Osteocyte (in vitro differentiated cells): Measurements from ENCODE around the gene LMNB1. TPM values are rescaled to one million over a fixed set of nuclear protein-coding genes. Genes with fewer than 3 reads are reported as not detected.

ENCODE experiments used
- DNase-seq: peaks from one replicate; pipeline ENCODE4 v3.0.0; 2021; ENCODE audit warnings: mixed read lengths; ENCODE audit not compliant: unreplicated experiment; ENCODE audit errors: extremely low spot score
- H3K27ac Mint-ChIP-seq: one replicate; pipeline ENCODE4 v1.8.0; 2021; ENCODE audit warnings: mild to moderate bottlenecking, mixed read lengths; ENCODE audit not compliant: unreplicated experiment
- H3K27me3 Mint-ChIP-seq: one replicate; pipeline ENCODE4 v1.8.0; 2021; ENCODE audit warnings: mixed read lengths; ENCODE audit not compliant: unreplicated experiment
- H3K36me3 Mint-ChIP-seq: one replicate; pipeline ENCODE4 v1.8.0; 2021; ENCODE audit warnings: mixed read lengths; ENCODE audit not compliant: unreplicated experiment
- H3K4me1 Mint-ChIP-seq: one replicate; pipeline ENCODE4 v1.8.0; 2021; ENCODE audit warnings: mixed read lengths; ENCODE audit not compliant: unreplicated experiment
- H3K4me3 Mint-ChIP-seq: one replicate; pipeline ENCODE4 v1.8.0; 2021; ENCODE audit warnings: mild to moderate bottlenecking, moderate library complexity, mixed read lengths; ENCODE audit not compliant: unreplicated experiment
- H3K9me3 Mint-ChIP-seq: one replicate; pipeline ENCODE4 v1.8.0; 2021; ENCODE audit warnings: mixed read lengths; ENCODE audit not compliant: unreplicated experiment
- CTCF ChIP-seq: fragments of 200-600 bp; sonication (generic); IDR thresholded peaks from 2 replicates; pipeline ENCODE4 v1.5.0; 2021; ENCODE audit warnings: antibody characterized with exemption, mild to moderate bottlenecking, moderate library complexity
- total RNA-seq: library from RNA; stranded (reverse); gene quantifications from 2 replicates; pipeline ENCODE4 v1.2.1, GENCODE V29; 2021

The LMNB1 gene
- total RNA-seq, 1 donor from 2014 or later, result 22.3 TPM

GRCh38 chr5:126829098-126829497 lies 52.2 kb downstream of the LMNB1 start:
- Mint-ChIP-seq H3K36me3 (peaks cover 11% of the 10 kb centered on the region), H3K27ac (no peak overlapping the region), H3K27me3 (no peaks in the 10 kb centered on the region)

GRCh38 chr5:126830061-126830460 lies 53.1 kb downstream of the LMNB1 start:
- H3K27me3 Mint-ChIP-seq, result no peaks in the 10 kb centered on the region

More at GRCh38 chr5:126829098-126829497, 52.2 kb downstream of the LMNB1 start:
- DNase-seq, result no peak
- no peak for TF ChIP-seq CTCF
- Mint-ChIP-seq H3K4me3 (no peak overlapping the region), H3K4me1 (peaks cover 3% of the 10 kb centered on the region), H3K9me3 (no peaks in the 10 kb centered on the region)

GRCh38 chr5:126831156-126831555 lies 54.2 kb downstream of the LMNB1 start:
- H3K4me1 Mint-ChIP-seq, result peaks cover 3% of the 10 kb centered on the region
- peaks cover 13% of the 10 kb centered on the region for H3K36me3 Mint-ChIP-seq

More at GRCh38 chr5:126830061-126830460, 53.1 kb downstream of the LMNB1 start:
- Mint-ChIP-seq H3K4me1 (peaks cover 3% of the 10 kb centered on the region), H3K9me3 (no peaks in the 10 kb centered on the region), H3K4me3 (no peak overlapping the region), H3K27ac (no peak overlapping the region), H3K36me3 (peaks cover 14% of the 10 kb centered on the region)
- no peak for DNase-seq
- TF ChIP-seq CTCF, result no peak

GRCh38 chr5:126836778-126837177 lies 59.8 kb downstream of the LMNB1 start:
- Mint-ChIP-seq H3K36me3 (peaks cover 8% of the 10 kb centered on the region), H3K4me1 (peaks cover 4% of the 10 kb centered on the region), H3K9me3 (no peaks in the 10 kb centered on the region), H3K27me3 (no peaks in the 10 kb centered on the region), H3K27ac (no peak overlapping the region), H3K4me3 (no peak overlapping the region)
- no peak for TF ChIP-seq CTCF
- no peak for DNase-seq

More at GRCh38 chr5:126831156-126831555, 54.2 kb downstream of the LMNB1 start:
- no peak overlapping the region for H3K4me3 Mint-ChIP-seq
- TF ChIP-seq CTCF, result no peak
- no peak for DNase-seq
- H3K9me3 Mint-ChIP-seq, result no peaks in the 10 kb centered on the region
- no peaks in the 10 kb centered on the region for H3K27me3 Mint-ChIP-seq
- no peak overlapping the region for H3K27ac Mint-ChIP-seq

GRCh38 chr5:126837242-126837641 lies 60.3 kb downstream of the LMNB1 start:
- no peak overlapping the region for H3K4me3 Mint-ChIP-seq
- TF ChIP-seq CTCF, result no peak
- H3K9me3 Mint-ChIP-seq, result no peaks in the 10 kb centered on the region
- no peak overlapping the region for H3K27ac Mint-ChIP-seq
- H3K27me3 Mint-ChIP-seq, result no peaks in the 10 kb centered on the region
- H3K36me3 Mint-ChIP-seq, result peaks cover 8% of the 10 kb centered on the region
- peaks cover 4% of the 10 kb centered on the region for H3K4me1 Mint-ChIP-seq
- no peak for DNase-seq
